ENCODE measurements around the gene NEUROD1.

The NEUROD1 gene

DNA sequence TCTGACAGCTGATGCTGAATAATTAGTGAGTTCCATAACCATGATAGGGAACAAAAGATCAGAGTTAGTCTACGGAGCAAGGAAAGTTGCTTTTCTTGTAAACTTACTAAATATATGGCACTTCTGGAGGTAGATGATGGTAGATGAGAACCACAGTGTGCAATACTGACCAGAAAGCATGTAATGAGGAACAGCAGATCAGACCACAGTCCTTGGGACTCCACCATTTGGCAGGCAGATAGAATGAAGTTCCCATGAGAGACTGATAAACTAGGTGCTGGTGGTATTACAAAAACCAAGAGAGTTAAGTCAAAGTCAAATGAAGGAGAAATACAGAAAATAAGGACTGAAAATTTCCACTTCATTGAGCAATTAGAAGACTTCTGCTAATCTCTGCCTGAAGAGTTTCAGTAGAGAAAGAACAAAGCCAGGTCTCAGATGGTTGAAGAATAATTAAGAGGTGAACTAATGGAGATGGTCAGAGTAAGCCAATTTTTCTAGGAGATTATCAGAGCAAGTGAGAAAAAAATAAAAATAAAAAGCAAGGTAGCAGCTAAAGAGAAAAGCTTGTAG is 33.8 kb downstream of the NEUROD1 start:
- in situ Hi-C loops (cut with MboI; ENCODE audit: low sequenced_read_pairs, unreplicated experiment), result no loop called here
- TF ChIP-seq, protein P1, sequence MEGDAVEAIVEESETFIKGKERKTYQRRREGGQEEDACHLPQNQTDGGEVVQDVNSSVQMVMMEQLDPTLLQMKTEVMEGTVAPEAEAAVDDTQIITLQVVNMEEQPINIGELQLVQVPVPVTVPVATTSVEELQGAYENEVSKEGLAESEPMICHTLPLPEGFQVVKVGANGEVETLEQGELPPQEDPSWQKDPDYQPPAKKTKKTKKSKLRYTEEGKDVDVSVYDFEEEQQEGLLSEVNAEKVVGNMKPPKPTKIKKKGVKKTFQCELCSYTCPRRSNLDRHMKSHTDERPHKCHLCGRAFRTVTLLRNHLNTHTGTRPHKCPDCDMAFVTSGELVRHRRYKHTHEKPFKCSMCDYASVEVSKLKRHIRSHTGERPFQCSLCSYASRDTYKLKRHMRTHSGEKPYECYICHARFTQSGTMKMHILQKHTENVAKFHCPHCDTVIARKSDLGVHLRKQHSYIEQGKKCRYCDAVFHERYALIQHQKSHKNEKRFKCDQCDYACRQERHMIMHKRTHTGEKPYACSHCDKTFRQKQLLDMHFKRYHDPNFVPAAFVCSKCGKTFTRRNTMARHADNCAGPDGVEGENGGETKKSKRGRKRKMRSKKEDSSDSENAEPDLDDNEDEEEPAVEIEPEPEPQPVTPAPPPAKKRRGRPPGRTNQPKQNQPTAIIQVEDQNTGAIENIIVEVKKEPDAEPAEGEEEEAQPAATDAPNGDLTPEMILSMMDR (IDR thresholded peaks at IDR 0.05; ENCODE audit: borderline replicate concordance, control extremely low read depth, extremely low read depth, insufficient read depth, missing control alignments), result no peak
- DNase-seq (ENCODE audit: low spot score), result no peak

DNA sequence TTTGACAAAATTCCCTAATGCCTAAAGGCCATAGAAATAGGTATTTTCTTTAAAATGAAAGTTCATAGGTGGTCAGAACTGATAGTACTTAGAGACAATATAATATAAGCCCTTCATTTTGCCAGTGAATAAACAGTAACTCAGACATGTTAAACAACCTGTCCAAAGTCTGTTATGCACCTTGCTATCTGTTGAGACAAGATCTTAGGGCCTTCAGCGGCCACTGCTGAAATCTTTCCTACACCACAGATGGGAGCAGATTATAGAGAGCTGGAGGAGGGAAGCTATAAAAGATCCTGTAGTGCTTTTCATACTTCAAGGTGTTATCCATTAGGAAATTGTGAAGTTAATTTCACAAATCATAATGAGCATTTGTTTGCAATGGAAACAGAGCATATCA is 37.2 kb downstream of the NEUROD1 start:
- in situ Hi-C loops (cut with MboI; ENCODE audit: low sequenced_read_pairs, unreplicated experiment), result no loop called here
- DNase-seq (ENCODE audit: low spot score), result no peak
- TF ChIP-seq, protein P1 (IDR thresholded peaks at IDR 0.05; ENCODE audit: borderline replicate concordance, control extremely low read depth, extremely low read depth, insufficient read depth, missing control alignments), result no peak

DNA sequence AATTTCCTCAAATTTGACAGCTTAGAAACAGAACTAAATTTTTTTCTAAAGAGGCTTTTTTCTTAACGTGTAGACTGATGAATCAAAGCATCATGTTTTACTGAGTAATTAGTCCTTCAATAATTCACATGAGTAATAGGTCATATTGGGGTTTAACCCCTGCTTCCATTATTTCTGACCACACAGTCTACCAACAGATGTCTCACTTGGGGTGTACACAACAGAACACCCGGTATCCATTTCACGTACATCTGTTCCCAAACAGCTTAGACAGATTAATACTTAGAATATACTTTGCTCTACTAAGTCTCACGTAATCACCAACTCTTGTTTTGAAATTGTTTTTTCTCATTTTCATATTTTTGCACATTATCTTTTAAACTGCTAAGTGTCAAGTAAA is 38.2 kb downstream of the NEUROD1 start:
- DNase-seq (ENCODE audit: low spot score), result no peak
- in situ Hi-C loops (cut with MboI; ENCODE audit: low sequenced_read_pairs, unreplicated experiment), result no loop called here
- TF ChIP-seq, protein P1 (IDR thresholded peaks at IDR 0.05; ENCODE audit: borderline replicate concordance, control extremely low read depth, extremely low read depth, insufficient read depth, missing control alignments), result no peak

DNA sequence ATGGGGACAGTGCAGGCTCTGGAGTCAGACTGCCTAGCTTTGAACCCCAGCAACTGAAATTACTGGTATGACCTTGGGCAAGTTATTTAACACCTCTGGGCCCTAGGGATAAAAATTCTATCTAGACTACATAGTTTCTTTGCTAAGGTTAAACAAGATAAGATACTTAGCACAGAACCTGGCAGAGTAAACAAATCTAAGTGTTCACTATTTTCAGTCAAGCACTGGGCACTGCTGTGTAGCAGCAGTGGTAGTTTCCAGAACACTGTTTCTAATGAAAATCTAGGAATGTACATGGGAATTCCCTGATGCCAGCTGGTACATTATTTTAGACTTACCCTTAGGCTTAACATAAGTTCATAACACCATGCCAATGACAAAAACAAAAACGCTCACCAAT is 40.6 kb downstream of the NEUROD1 start:
- in situ Hi-C loops (cut with MboI; ENCODE audit: low sequenced_read_pairs, unreplicated experiment), result no loop called here
- DNase-seq (ENCODE audit: low spot score), result no peak
- TF ChIP-seq, protein P1 (IDR thresholded peaks at IDR 0.05; ENCODE audit: borderline replicate concordance, control extremely low read depth, extremely low read depth, insufficient read depth, missing control alignments), result no peak

DNA sequence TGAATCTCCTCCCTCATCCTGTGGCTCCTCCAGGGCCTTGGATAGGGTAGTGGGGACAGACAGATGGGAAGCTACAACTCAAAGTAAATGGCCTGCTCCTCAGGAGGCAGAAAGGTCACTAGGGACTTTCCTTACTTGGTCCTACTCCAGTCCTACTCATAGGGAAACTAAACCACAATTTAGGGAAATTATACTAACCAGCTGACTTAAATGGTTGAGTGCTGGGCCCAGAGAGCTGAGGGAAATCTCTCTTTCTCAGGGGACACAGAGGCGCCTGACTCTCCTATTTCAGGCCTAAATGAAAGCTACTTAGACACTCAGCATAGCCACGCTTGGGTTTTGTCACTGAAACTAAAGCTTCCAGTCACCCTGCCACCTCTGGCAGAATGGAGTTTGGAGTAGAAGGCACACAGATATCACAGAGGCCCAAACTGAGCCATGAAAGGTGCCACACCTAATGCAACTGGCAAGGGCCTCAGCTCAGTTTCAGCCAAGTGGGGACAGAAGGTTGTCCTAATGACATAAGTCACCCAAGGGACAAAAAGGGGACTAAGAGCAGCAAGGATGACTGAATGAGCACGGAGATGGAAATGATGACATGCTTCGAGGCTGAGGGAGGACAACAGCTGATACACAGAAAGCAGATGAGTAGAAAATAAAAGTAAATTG is 47.5 kb downstream of the NEUROD1 start:
- in situ Hi-C loops (cut with MboI; ENCODE audit: low sequenced_read_pairs, unreplicated experiment), result no loop called here
- no peak for DNase-seq (ENCODE audit: low spot score)
- TF ChIP-seq, protein P1 (IDR thresholded peaks at IDR 0.05; ENCODE audit: borderline replicate concordance, control extremely low read depth, extremely low read depth, insufficient read depth, missing control alignments), result no peak

DNA sequence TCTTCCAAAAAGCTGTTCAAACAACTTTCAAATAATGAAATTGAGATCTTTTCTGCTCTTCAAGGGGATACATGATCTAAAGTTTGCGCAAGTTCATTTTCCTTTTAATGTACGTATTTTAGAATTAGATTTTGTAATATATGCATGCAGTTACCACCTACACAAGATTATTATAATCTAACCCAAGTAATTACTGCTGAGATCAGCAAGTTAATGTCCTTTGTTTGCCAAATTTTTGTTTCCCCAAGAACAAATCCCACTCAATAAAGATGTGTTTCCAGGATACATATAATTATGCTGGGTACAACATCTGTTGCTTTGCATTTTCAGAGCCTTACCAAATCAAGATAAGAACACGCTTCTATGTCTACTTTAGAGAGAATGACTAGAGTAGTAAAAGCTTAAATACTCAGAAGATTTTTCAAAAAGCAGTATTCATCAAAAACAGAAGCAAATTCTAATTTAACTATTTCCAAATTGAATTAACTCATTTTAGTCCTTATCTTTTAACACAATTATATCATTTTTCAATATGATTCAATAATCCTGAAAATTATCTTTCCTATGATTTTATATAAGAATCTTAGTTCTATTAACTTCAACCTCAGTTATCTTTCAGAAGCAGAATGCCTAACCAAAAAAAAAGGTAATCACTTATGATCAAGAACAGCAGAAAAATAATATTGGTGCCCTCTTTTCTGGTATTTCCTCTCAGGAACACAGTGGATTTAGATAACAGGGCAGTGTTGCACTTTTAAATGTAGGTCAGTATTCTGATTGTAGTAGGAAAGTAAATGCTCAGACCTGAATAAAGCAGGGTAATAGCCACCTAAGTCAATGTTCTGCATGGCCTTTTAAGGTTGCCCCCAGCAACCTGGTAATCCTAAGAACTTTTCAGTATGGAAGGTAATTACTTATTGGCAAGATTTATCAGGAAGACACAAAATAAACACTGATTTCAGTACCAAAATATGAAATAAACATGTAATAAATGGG is 51.4 kb downstream of the NEUROD1 start:
- no peak for DNase-seq (ENCODE audit: low spot score)
- TF ChIP-seq, protein P1 (IDR thresholded peaks at IDR 0.05; ENCODE audit: borderline replicate concordance, control extremely low read depth, extremely low read depth, insufficient read depth, missing control alignments), result no peak
- in situ Hi-C loops (cut with MboI; ENCODE audit: low sequenced_read_pairs, unreplicated experiment), result no loop called here
